CD4-positive, alpha-beta memory T cell (primary cell): ENCODE measurements around the gene ZCWPW1. TPM values are rescaled to one million over a fixed set of nuclear protein-coding genes. Genes with fewer than 3 reads are reported as not detected.
A peak's percentile ranks its signal among the peaks of the same experiment; 100 is the strongest.

Source experiments
- CTCF ChIA-PET: fragments of 350-600 bp; sonication (Branson Sonifier 250); formaldehyde crosslinking; loops from one replicate; lab custom pipeline; 2021; ENCODE audit warnings: inconsistent platforms; ENCODE audit not compliant: partially characterized antibody; lab: Charles Lee
- POLR2A ChIA-PET: fragments of 350-600 bp; sonication (Branson Sonifier 250); formaldehyde crosslinking; loops from one replicate; lab custom pipeline; 2021; ENCODE audit not compliant: partially characterized antibody; lab: Charles Lee
- DNase-seq, 5 donors: peaks; one replicate each; pipeline versions ENCODE4 v3.0.0 to v3.0.0-alpha.2; 2020 to 2022; ENCODE audit warnings: mixed read lengths in 1 of 5
- H3K27ac ChIP-seq: one replicate; pipeline ENCODE4 v1.7.0; 2013; ENCODE audit warnings: low read depth, low read length
- H3K27me3 ChIP-seq: 2 replicates; pipeline ENCODE4 v1.7.0; 2013; ENCODE audit warnings: mild to moderate bottlenecking, low read length, moderate library complexity; ENCODE audit not compliant: insufficient read depth
- H3K36me3 ChIP-seq: 2 replicates; pipeline ENCODE4 v1.7.0; 2013; ENCODE audit warnings: mild to moderate bottlenecking, low read length, moderate library complexity; ENCODE audit not compliant: insufficient read depth
- H3K4me1 ChIP-seq: 2 replicates; pipeline ENCODE4 v1.7.0; 2013; ENCODE audit warnings: mild to moderate bottlenecking, low read length, moderate library complexity; ENCODE audit not compliant: insufficient read depth
- H3K4me3 ChIP-seq, 2 donors: one replicate each; pipeline ENCODE4 v1.7.0; 2013; ENCODE audit warnings: low read length in 2 of 2, mild to moderate bottlenecking in 1 of 2
- H3K9me3 ChIP-seq, 2 donors: one replicate each; pipeline ENCODE4 v1.7.0; 2013; ENCODE audit warnings: low read length in 2 of 2, control low read depth in 1 of 2; ENCODE audit not compliant: control insufficient read depth in 1 of 2
- H3K27ac Mint-ChIP-seq, 7 donors: one replicate each; pipeline ENCODE4 v1.8.0; 2020 to 2021; ENCODE audit warnings: mixed read lengths in 7 of 7, mild to moderate bottlenecking in 6 of 7, inconsistent platforms in 3 of 7, moderate library complexity in 3 of 7
- H3K27me3 Mint-ChIP-seq, 2 donors: one replicate each; pipeline ENCODE4 v1.8.0; 2020 to 2021; ENCODE audit warnings: mixed read lengths in 2 of 2
- H3K36me3 Mint-ChIP-seq, 2 donors: one replicate each; pipeline ENCODE4 v1.8.0; 2020 to 2021; ENCODE audit warnings: mixed read lengths in 2 of 2, inconsistent platforms in 1 of 2, mild to moderate bottlenecking in 1 of 2
- H3K4me1 Mint-ChIP-seq, 4 donors: one replicate each; pipeline ENCODE4 v1.8.0; 2020 to 2021; ENCODE audit warnings: mixed read lengths in 4 of 4, mild to moderate bottlenecking in 1 of 4
- H3K4me3 Mint-ChIP-seq, 8 donors: one replicate each; pipeline ENCODE4 v1.8.0; 2020 to 2021; ENCODE audit warnings: mixed read lengths in 8 of 8, mild to moderate bottlenecking in 7 of 8, moderate library complexity in 6 of 8, inconsistent platforms in 3 of 8
- H3K9me3 Mint-ChIP-seq, 8 donors: one replicate each; pipeline ENCODE4 v1.8.0; 2020 to 2021; ENCODE audit warnings: mixed read lengths in 8 of 8, mild to moderate bottlenecking in 5 of 8, inconsistent platforms in 3 of 8, moderate library complexity in 1 of 8
- intact Hi-C: fragments of 100-400 bp; cut with micrococcal nuclease; formaldehyde crosslinking; loops from one replicate; pipeline ENCODE4 v1.15.1; 2023
- polyA plus RNA-seq, 2 donors: library from polyadenylated mRNA; unstranded; fragments of 300-500 nt; fragmentation: Illumina TruSeq; gene quantifications; one replicate each; pipeline ENCODE4 v1.2.3, GENCODE V29; 2021
- total RNA-seq, 2 experiments: library from RNA; stranded (reverse); gene quantifications; one replicate each; pipeline ENCODE4 v1.2.3, GENCODE V29; 2021

Gene ZCWPW1
- total and polyA plus RNA-seq, 4 experiments from 2014 or later, result 5.0 to 12.4 (median 8.1) TPM

DNA sequence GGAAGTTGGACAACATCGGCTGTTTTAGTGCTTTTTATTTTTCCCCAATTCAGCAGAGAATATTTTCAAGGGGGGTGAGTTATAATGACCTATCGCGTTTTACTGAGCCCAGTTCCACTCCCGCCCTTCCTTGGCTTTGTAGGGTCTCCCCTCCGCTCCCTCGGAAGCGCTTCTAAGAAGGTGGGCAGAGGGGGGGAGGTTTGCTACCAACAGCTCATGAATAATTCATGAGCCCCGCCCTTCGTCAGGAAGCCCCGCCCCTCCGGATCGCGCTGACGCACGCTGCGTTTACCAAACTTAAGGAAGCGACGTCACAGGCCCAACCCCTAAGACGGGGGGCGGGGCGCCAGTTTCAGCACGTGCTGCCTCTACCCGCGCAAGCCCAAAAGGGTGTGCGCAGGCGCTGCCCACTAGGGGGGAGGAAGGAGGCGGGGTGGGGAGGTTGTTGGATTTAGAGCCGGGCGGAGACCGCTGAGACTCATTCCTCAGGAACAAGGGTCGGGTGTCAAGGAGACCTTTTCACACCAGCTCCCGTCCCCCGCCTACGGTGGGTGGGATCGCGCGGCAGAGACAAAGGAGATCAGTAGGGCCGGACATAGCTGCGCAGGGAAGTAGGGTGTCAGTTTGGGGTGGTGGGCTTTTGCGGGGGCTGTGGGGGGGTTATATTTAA lies 599 bp upstream of the ZCWPW1 start:
- peaks cover 18 to 62% (median 36%) of the 10 kb centered on the region in 4 donors for H3K4me1 Mint-ChIP-seq

DNA sequence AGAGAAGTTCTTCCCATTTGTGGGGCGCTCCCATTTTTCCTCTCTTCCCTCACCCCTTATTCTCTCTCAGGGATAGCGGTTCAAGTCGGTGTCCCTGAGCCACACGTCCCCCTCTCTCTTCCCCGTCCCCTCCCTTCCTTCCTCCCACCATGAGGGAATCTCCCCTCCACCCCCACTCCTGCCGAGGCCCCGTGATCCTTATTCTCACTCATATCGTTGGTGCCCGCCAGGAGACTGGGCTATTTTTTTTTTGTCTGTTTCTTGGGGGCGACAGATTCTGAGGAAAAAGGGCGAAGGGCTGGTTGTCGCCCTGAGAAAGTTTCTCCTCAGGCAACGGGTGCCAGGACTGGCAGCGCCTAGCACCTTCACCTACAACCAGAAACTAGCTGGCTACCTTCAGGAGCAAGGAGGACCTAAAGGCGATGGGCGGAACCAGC lies 723 bp downstream of the ZCWPW1 start:
- H3K9me3 Mint-ChIP-seq, result peaks cover 0 to 12% (median 0%) of the 10 kb centered on the region in 8 donors
- Histone ChIP-seq H3K27ac (peak overlapping the region; percentile 100), H3K4me3 (peak overlapping the region in 1 of 2 donors; percentile 95), H3K36me3 (peaks cover 5% of the 10 kb centered on the region), H3K9me3 (no peaks in the 10 kb centered on the region), H3K27me3 (no peaks in the 10 kb centered on the region), H3K4me1 (peaks cover 32% of the 10 kb centered on the region)
- H3K36me3 Mint-ChIP-seq, result peaks cover 0 to 35% of the 10 kb centered on the region in 2 donors
- ChIA-PET POLR2A (interaction anchor here (0.6 to 5.2 kb wide), 32 partner anchors 7 to 1024 kb away, joined by 3 to 80 read pairs (median 8); partner anchors contain the start of genes AGFG2, AP4M1, BUD31 and COPS6), CTCF (interaction anchor here (0.9 to 2.5 kb wide), 6 partner anchors 12 to 278 kb away, joined by 3 to 10 read pairs (median 3); partner anchors contain the start of gene POP7)
- peaks cover 0 to 5% of the 10 kb centered on the region in 2 donors for H3K27me3 Mint-ChIP-seq
- intact Hi-C loops, result loop anchor here (1.0 to 5.0 kb wide), 11 partner anchors 9 to 923 kb away; partner anchors contain the start of genes FBXO24, LAMTOR4, LRCH4 and MOSPD3
- H3K27ac Mint-ChIP-seq, result peak overlapping the region; percentile 99 to 100 (median 100)
- DNase-seq, result no peak
- peaks cover 13 to 48% (median 27%) of the 10 kb centered on the region in 4 donors for H3K4me1 Mint-ChIP-seq
- H3K4me3 Mint-ChIP-seq, result peak overlapping the region in 7 of 8 donors; percentile 91 to 100 (median 99)

More for the DNA sequence above, 599 bp upstream of the ZCWPW1 start:
- H3K27ac Mint-ChIP-seq, result peak overlapping the region; percentile 99 to 100 (median 100)
- peak overlapping the region; percentile 100 for H3K27ac ChIP-seq
- peaks cover 0 to 5% of the 10 kb centered on the region in 2 donors for H3K27me3 Mint-ChIP-seq
- ChIA-PET CTCF (interaction anchor here (0.6 to 2.5 kb wide), 4 partner anchors 21 to 423 kb away, joined by 3 to 10 read pairs (median 5); partner anchors contain the start of gene POP7), POLR2A (interaction anchor here (0.6 to 5.2 kb wide), 60 partner anchors 8 to 1997 kb away, joined by 3 to 80 read pairs (median 6); partner anchors contain the start of genes AGFG2, AP4M1, ARPC1B and BUD31)
- no peaks in the 10 kb centered on the region for H3K27me3 ChIP-seq
- H3K4me1 ChIP-seq, result peaks cover 41% of the 10 kb centered on the region
- H3K9me3 Mint-ChIP-seq, result peaks cover 0 to 12% (median 0%) of the 10 kb centered on the region in 8 donors
- H3K36me3 ChIP-seq, result peaks cover 13% of the 10 kb centered on the region
- intact Hi-C loops, result loop anchor here (1.0 to 5.0 kb wide), 14 partner anchors 7 to 924 kb away; partner anchors contain the start of genes AGFG2, FBXO24, GNB2 and LAMTOR4
- peak overlapping the region; percentile 91 to 100 (median 99) for H3K4me3 Mint-ChIP-seq
- peaks cover 7 to 48% of the 10 kb centered on the region in 2 donors for H3K36me3 Mint-ChIP-seq
- H3K9me3 ChIP-seq, result no peaks in the 10 kb centered on the region
- H3K4me3 ChIP-seq, result peak overlapping the region; percentile 83 to 95
- peak; percentile 100 for DNase-seq

DNA sequence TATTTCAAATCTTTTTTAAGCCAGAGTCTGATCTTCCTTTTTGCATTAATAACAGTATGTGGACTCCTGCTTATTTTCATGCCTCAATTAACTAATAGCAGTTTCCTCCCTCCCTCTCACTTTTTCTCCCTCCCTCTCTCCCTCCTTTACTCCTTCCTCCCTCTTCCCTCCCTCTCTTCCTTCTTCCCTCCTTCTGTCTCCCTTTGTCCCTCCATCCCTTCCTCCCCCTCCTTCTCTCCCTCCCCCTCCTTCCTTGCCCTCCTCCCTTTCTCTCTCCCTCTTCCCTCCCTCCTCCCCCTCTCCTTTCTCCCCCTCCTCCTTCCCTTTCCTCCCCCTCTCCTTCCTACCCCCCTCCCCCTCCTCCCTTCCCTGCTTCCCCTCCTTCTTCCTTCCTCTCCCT lies 2.0 kb downstream of the ZCWPW1 start:
- no peak for DNase-seq
- H3K9me3 ChIP-seq, result no peaks in the 10 kb centered on the region
- ChIA-PET POLR2A (interaction anchor here (1.0 kb wide), 1 partner anchor 278 kb away, joined by 3 read pairs; no protein-coding TSS in a partner anchor), CTCF (no interaction called here)
- no peak overlapping the region for H3K27ac ChIP-seq
- no peaks in the 10 kb centered on the region for H3K36me3 ChIP-seq
- no peak overlapping the region for H3K4me3 Mint-ChIP-seq
- intact Hi-C loops, result loop anchor here (5.0 kb wide), 1 partner anchor 344 kb away; the partner anchor contains the start of gene ZNF3
- H3K4me3 ChIP-seq, result no peak overlapping the region
- H3K9me3 Mint-ChIP-seq, result peaks cover 0 to 12% (median 0%) of the 10 kb centered on the region in 8 donors
- peaks cover 20% of the 10 kb centered on the region for H3K4me1 ChIP-seq
- H3K36me3 Mint-ChIP-seq, result peaks cover 0 to 23% of the 10 kb centered on the region in 2 donors
- peaks cover 5 to 36% (median 16%) of the 10 kb centered on the region in 4 donors for H3K4me1 Mint-ChIP-seq
- no peaks in the 10 kb centered on the region for H3K27me3 ChIP-seq
- H3K27ac Mint-ChIP-seq, result no peak overlapping the region
- peaks cover 0 to 5% of the 10 kb centered on the region in 2 donors for H3K27me3 Mint-ChIP-seq

DNA sequence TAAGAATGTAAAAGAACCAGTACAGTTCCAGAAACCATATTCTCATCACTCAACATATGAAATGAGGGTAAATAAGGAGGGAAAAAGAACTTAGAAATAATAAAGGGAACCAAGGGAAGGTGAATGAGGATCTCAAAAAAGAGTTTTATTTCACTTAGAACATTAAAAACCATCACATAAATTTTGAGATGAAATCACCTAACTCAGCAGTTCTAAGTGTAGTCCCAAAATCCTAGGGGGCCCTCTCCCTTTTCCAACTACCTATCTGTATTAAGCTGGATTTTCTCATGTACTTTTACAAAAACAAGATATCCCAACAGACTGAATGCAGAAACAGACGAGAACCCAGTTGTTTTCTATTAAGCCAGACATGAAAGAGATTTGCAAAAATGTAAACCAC lies 3.2 kb downstream of the ZCWPW1 start:
- H3K4me1 ChIP-seq, result peaks cover 8% of the 10 kb centered on the region
- no peaks in the 10 kb centered on the region for H3K9me3 ChIP-seq
- DNase-seq, result no peak
- CTCF ChIA-PET, result no interaction called here
- intact Hi-C loops, result loop anchor here (5.0 kb wide), 1 partner anchor 343 kb away; the partner anchor contains the start of gene ZNF3
- H3K27ac ChIP-seq, result no peak overlapping the region
- Mint-ChIP-seq H3K4me1 (peaks cover 2 to 24% (median 7%) of the 10 kb centered on the region in 4 donors), H3K27ac (peak overlapping the region in 1 of 7 donors; percentile 59), H3K36me3 (peaks cover 0 to 18% of the 10 kb centered on the region in 2 donors), H3K9me3 (peaks cover 0 to 12% (median 0%) of the 10 kb centered on the region in 8 donors), H3K4me3 (peak overlapping the region in 1 of 8 donors; percentile 44), H3K27me3 (peaks cover 0 to 5% of the 10 kb centered on the region in 2 donors)
- H3K4me3 ChIP-seq, result no peak overlapping the region
- no peaks in the 10 kb centered on the region for H3K27me3 ChIP-seq
- POLR2A ChIA-PET, result no interaction called here
- H3K36me3 ChIP-seq, result no peaks in the 10 kb centered on the region

DNA sequence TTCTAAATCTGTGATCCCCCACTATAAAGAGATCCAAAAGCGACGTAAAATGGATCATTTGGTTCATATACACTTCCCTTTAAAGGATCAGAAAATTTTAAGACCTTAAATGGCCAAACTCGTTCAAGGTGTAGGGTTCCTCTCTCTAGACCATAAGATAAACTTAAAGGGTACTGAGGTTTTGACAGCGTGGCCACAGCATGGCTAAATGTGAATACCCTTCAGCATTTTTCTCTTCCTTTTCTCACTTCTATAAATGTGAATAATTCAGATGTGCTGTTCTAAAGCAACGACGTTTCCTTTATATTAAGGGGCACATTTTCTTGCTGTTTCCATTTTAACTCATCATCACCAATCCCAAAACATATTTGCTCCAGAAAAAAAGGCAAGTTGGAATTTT lies 5.2 kb downstream of the ZCWPW1 start:
- H3K9me3 Mint-ChIP-seq, result no peaks in the 10 kb centered on the region
- H3K4me3 Mint-ChIP-seq, result no peak overlapping the region
- intact Hi-C loops, result no loop called here
- peaks cover 1 to 6% (median 4%) of the 10 kb centered on the region in 4 donors for H3K4me1 Mint-ChIP-seq
- H3K27ac Mint-ChIP-seq, result no peak overlapping the region
- Histone ChIP-seq H3K4me1 (peaks cover 6% of the 10 kb centered on the region), H3K27me3 (no peaks in the 10 kb centered on the region), H3K27ac (no peak overlapping the region), H3K4me3 (no peak overlapping the region), H3K9me3 (no peaks in the 10 kb centered on the region), H3K36me3 (no peaks in the 10 kb centered on the region)
- no peak for DNase-seq
- POLR2A ChIA-PET, result no interaction called here
- peaks cover 0 to 3% of the 10 kb centered on the region in 2 donors for H3K36me3 Mint-ChIP-seq
- no peaks in the 10 kb centered on the region for H3K27me3 Mint-ChIP-seq
- CTCF ChIA-PET, result interaction anchor here (1.7 kb wide), 1 partner anchor 15 kb away, joined by 8 read pairs; no protein-coding TSS in a partner anchor

DNA sequence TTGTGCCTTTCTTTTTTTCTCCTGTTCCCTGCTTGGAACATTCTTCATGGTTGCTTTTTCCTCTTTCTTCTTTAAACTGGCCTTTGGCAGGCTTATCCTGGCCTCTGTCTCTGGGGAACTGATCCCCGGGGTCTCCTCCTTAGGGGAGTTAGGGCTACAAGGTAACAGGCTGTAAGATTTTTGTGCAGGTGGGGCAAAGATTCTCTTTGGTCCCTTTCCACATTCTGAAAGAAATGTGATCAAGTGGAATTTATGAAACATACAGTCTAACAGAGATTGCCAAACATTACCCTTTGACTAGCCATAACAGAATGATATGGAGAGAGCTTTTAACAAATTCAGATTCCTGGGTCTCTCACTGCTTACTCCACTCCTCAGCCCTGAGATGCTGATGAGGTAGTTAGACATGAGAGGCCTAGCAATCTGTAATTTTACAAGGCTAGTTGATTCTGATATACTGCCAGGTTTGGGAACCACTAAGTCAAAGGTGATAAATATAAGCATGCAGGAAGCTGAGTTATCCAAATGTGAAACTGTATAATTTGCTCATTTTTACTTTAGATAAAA lies 8.8 kb downstream of the ZCWPW1 start:
- H3K27me3 Mint-ChIP-seq, result no peaks in the 10 kb centered on the region
- POLR2A ChIA-PET, result interaction anchor here (1.1 kb wide), 1 partner anchor 9 kb away, joined by 3 read pairs; the partner anchor contains the start of gene ZCWPW1
- CTCF ChIA-PET, result no interaction called here
- Histone ChIP-seq H3K27ac (no peak overlapping the region), H3K9me3 (no peaks in the 10 kb centered on the region), H3K27me3 (no peaks in the 10 kb centered on the region), H3K36me3 (no peaks in the 10 kb centered on the region), H3K4me3 (no peak overlapping the region), H3K4me1 (no peaks in the 10 kb centered on the region)
- DNase-seq, result no peak
- no peaks in the 10 kb centered on the region for H3K4me1 Mint-ChIP-seq
- intact Hi-C loops, result no loop called here
- H3K4me3 Mint-ChIP-seq, result no peak overlapping the region
- peak overlapping the region in 1 of 7 donors; percentile 4 for H3K27ac Mint-ChIP-seq
- peaks cover 0 to 6% of the 10 kb centered on the region in 2 donors for H3K36me3 Mint-ChIP-seq
- H3K9me3 Mint-ChIP-seq, result no peaks in the 10 kb centered on the region
